ENCODE data around the gene MEX3C. TPM values are rescaled to one million over a fixed set of nuclear protein-coding genes. Genes with fewer than 3 reads are reported as not detected.

MEX3C gene
- total RNA-seq, 1 experiment from 2014 or later, result 81.9 TPM

- Mint-ChIP-seq H3K27ac (ENCODE audit: low read depth, unreplicated experiment) (peak overlapping the region; percentile 92), H3K4me1 (ENCODE audit: insufficient read depth, unreplicated experiment) (peaks cover 24% of the 10 kb centered on the region), H3K9me3 (ENCODE audit: unreplicated experiment) (no peaks in the 10 kb centered on the region), H3K36me3 (ENCODE audit: insufficient read depth, unreplicated experiment) (peaks cover 17% of the 10 kb centered on the region), H3K27me3 (ENCODE audit: insufficient read depth, unreplicated experiment) (no peaks in the 10 kb centered on the region), H3K4me3 (ENCODE audit: unreplicated experiment) (peak overlapping the region; percentile 69)
- ChIA-PET POLR2A (interaction anchor here (0.7 to 9.0 kb wide), 27 partner anchors 9 to 1041 kb away, joined by 3 to 262 read pairs (median 4); partner anchors contain the start of gene ME2), CTCF (interaction anchor here (0.7 to 4.7 kb wide), 8 partner anchors 56 to 1008 kb away, joined by 3 to 38 read pairs (median 4); no protein-coding TSS in a partner anchor)
- intact Hi-C loops (cut with micrococcal nuclease), result loop anchor here (1.0 to 5.0 kb wide), 2 partner anchors 62 to 185 kb away; no protein-coding TSS in a partner anchor
- BruUV-seq (replicated peaks), result no TSS peak
- DNase-seq (ENCODE audit: unreplicated experiment), result peak; percentile 49
- no peak for TF ChIP-seq CTCF (IDR thresholded peaks at IDR 0.05; ENCODE audit: unreplicated experiment)
Observed at GRCh38 chr18:51196811-51197660, 445 bp downstream of the MEX3C start.

- Mint-ChIP-seq H3K36me3 (ENCODE audit: insufficient read depth, unreplicated experiment) (peaks cover 17% of the 10 kb centered on the region), H3K9me3 (ENCODE audit: unreplicated experiment) (no peaks in the 10 kb centered on the region), H3K4me1 (ENCODE audit: insufficient read depth, unreplicated experiment) (peaks cover 32% of the 10 kb centered on the region), H3K27ac (ENCODE audit: low read depth, unreplicated experiment) (peak overlapping the region; percentile 92), H3K27me3 (ENCODE audit: insufficient read depth, unreplicated experiment) (no peaks in the 10 kb centered on the region), H3K4me3 (ENCODE audit: unreplicated experiment) (peak overlapping the region; percentile 69)
- intact Hi-C loops (cut with micrococcal nuclease), result loop anchor here (5.0 kb wide), 1 partner anchor 186 kb away; no protein-coding TSS in a partner anchor
- ChIA-PET CTCF (interaction anchor here (0.7 to 4.7 kb wide), 6 partner anchors 59 to 1412 kb away, joined by 3 to 38 read pairs (median 3); no protein-coding TSS in a partner anchor), POLR2A (interaction anchor here (0.6 to 9.0 kb wide), 19 partner anchors 8 to 896 kb away, joined by 3 to 262 read pairs (median 4); no protein-coding TSS in a partner anchor)
- peak; percentile 15 for DNase-seq (ENCODE audit: unreplicated experiment)
- BruUV-seq (replicated peaks), result no TSS peak
- no peak for TF ChIP-seq CTCF (IDR thresholded peaks at IDR 0.05; ENCODE audit: unreplicated experiment)
Observed at GRCh38 chr18:51196118-51196810, 1.2 kb downstream of the MEX3C start.

- Mint-ChIP-seq H3K36me3 (ENCODE audit: insufficient read depth, unreplicated experiment) (peaks cover 17% of the 10 kb centered on the region), H3K27ac (ENCODE audit: low read depth, unreplicated experiment) (peak overlapping the region; percentile 92), H3K27me3 (ENCODE audit: insufficient read depth, unreplicated experiment) (no peaks in the 10 kb centered on the region), H3K9me3 (ENCODE audit: unreplicated experiment) (no peaks in the 10 kb centered on the region), H3K4me3 (ENCODE audit: unreplicated experiment) (peak overlapping the region; percentile 69), H3K4me1 (ENCODE audit: insufficient read depth, unreplicated experiment) (peaks cover 36% of the 10 kb centered on the region)
- intact Hi-C loops (cut with micrococcal nuclease), result loop anchor here (5.0 kb wide), 1 partner anchor 187 kb away; no protein-coding TSS in a partner anchor
- ChIA-PET POLR2A (interaction anchor here (0.6 to 9.0 kb wide), 23 partner anchors 8 to 896 kb away, joined by 3 to 262 read pairs (median 3); no protein-coding TSS in a partner anchor), CTCF (interaction anchor here (0.5 to 4.7 kb wide), 7 partner anchors 13 to 1412 kb away, joined by 3 to 38 read pairs (median 3); no protein-coding TSS in a partner anchor)
- DNase-seq (ENCODE audit: unreplicated experiment), result peak; percentile 66
- BruUV-seq (replicated peaks), result no TSS peak
- TF ChIP-seq CTCF (IDR thresholded peaks at IDR 0.05; ENCODE audit: unreplicated experiment), result no peak
Observed at GRCh38 chr18:51195451-51196117, 1.9 kb downstream of the MEX3C start.

Data from MCF 10A (cell line).